HG03558 (cell line): ENCODE results near the gene IKBKG.
"Not testable (repeated sequence)": the region's sequence is repeated elsewhere in the genome, so short reads cannot be mapped to it uniquely, and the experiment has no call there.

Source experiments
- ATAC-seq: cut with Tn5 transposase; IDR thresholded peaks from one replicate; pipeline ENCODE4 v1.9.1; 2021; ENCODE audit warnings: moderate number of reproducible peaks; ENCODE audit not compliant: unreplicated experiment; ENCODE audit errors: extremely low read depth

The IKBKG gene

DNA sequence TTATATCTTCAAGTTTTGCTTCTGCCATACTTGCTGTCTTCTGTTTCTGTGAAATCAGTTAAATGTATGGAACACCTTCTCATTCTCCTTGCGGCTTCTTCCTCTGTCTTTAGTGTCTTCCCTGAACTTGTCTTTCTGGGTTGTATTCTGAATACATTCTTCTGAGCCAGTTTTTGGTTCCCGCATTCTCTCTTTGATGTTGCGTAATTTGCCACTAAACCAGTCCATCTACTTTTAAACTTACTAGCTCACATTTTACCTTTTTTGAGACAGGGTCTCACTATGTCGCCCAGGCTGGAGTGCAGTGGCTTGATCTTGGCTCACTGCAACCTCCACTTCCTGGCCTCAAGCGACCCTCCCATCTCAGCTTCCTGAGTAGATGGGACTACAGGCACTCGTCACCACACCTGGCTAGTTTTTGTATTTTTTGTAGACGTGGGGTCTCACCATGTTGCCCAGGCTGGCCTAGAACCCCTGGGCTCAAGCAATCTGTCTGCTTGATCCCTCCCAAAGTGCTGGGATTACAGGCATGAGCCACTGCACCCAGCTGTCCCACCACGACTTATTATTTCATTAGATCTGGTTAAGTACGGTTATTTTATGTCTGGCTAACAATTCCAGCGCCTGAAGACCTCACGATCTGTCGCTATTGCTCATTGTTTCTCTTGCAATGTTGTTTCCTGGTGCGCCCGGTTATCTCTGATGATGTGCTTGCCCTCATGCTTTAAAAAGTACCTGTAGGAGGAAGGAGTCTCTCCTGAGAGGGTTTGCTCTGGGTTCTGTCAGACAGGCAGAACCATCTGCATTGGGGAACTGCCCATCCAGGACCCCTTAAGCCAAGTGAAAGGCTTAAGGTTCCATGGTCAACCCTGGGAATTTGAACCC is 21.6 kb upstream of the IKBKG start:
- ATAC-seq: no peak

DNA sequence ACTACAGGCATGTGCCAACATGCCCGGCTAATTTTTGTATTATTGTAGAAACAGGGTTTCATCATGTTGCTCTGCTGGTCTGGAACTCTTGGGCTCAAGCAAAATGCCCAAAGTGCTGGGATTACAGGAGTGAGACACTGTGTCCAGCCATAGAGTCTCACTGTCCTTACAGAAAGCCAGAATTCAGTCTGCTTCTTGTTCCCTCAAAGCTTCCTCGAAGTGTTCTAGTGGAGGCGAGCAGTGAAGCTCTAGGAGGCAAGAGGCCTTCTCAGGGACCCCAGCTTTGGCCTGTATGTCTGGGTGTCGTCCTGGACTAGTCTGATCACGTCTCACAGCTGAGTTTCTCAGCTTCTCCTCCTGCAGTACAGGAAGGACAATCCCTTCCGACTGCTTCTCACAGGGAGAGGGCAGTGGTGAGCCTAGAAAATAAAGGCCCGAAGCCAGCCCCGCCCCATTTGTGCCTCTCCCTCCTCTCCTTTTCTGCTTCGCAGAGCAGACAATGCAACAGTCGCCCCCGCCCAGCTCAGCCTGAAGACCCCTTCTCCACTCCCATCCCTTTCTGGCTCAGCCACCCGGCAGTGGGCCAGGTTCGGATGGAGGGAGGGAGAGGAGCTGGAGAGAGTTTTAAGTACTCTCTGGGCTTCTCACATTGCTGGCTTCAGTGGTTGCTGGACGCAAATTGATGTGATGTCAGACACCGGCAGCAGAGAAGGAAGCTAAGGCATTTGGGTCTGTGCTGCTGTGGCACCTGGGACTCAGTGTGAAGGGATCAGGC is 20.3 kb upstream of the IKBKG start:
- no peak for ATAC-seq

DNA sequence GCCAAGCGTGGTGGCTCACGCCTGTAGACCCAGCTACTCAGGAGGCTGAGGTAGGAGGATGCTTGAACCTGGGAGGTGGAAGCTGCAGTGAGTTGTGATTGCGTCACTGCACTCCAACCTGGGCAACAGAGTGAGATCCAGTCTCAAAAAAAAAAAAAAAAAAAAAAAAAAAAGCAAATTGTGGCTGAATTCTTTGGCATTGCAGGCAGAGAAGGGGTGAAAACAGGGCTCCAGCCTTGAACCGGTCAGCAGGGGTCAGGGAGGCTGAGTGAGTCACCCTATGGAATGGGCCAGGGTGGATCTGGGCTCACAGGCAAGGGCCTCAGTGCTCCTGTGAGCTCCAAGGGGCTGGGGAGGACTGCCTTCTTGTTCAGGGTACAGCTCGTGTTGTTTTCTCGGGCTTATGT is 18.2 kb upstream of the IKBKG start:
- ATAC-seq: no peak

DNA sequence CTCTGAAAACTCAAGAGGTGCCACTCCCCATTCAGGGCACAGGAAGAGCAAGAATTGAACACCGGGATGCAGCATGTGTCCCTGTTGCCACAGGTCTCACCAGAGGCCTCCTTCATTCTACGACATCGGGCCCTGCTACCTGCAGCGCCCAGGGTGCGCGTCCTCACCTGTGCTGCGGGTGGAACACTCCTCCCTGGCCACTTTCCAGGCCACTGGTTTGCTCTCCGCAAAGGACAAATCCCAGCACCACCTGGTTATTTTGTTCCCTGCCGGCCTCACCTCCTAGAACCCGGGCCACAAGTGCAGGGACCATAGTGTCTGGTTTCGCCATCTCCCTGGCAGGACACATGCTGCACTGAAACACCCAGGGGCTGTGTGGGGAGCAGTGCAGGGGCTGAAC is 17.1 kb upstream of the IKBKG start:
- ATAC-seq: no peak

DNA sequence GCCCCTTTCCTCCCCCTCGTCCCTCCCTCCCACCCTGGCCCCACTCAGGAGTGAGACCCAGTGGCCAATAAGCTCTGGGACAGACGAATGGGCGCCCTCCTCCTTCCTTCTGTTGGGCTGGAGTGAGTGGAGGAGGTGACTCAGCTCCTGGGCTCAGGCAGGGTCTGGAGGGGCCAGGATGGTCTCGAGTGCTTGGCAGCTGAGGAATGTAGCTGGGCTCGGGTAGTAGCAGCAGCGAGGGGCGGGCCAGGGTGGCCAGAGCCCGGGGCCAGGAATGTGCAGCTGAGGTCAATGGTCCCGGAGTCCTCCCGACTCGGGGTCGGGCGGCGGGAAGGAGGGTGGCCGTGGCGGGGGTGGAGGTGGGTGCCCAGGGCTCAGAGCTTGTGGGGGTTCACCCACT is 15.8 kb upstream of the IKBKG start:
- no peak for ATAC-seq

DNA sequence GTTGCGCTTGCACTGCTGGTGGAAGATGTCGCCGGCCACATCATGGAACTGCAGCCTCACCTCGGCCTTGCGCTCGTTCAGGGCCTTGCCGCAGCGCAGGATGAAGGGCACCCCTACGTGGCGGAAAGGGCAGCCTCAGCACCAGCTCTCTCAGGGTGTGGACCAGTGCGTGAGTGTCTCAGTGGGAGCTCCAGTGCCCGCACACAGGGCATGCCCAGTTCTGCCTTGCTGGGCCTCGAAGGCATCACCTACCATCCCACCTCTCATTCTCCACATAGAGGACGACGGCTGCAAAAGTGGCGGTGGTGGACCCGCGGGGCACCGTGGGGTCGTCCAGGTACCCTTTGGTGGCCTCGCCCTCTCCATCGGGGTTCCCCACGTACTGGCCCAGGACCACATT is 14.7 kb upstream of the IKBKG start:
- no peak for ATAC-seq

DNA sequence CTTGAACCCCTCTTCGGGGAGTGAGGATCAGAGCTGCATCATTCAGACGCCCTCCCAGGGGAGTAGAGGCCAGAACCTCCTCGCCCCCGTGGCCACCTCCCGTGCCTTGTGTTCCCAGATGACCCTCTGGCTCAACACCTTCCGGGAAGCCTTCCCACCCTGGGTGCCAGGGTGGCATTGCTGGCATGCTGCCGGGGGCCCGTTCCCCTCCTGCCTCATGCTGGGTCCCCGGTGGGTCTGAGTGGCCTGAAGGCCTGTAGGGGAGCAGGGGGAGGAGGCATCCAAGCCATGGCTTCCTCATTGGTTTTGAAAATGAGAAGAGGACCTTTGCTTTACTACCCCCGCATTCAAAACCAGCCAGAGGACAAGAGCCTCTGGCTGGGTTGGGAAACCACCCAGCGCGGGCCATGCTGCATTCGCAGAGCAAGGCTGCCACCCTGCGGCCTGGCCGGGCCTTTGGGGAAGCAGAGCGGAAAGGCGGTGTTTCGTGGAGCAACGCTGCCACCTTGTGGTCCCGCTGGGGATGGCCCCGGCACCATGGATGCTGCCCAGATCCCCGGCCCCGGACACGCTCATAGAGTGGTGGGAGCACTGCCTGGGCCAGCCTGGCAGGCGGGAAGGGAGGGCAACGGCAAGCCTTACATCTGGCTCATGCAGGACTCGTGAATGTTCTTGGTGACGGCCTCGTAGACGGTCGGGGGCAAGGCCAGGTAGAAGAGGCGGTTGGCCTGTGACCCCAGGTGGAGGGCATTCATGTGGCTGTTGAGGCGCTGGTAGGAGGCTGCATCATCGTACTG is 12.7 kb upstream of the IKBKG start:
- peak; percentile 76 for ATAC-seq

DNA sequence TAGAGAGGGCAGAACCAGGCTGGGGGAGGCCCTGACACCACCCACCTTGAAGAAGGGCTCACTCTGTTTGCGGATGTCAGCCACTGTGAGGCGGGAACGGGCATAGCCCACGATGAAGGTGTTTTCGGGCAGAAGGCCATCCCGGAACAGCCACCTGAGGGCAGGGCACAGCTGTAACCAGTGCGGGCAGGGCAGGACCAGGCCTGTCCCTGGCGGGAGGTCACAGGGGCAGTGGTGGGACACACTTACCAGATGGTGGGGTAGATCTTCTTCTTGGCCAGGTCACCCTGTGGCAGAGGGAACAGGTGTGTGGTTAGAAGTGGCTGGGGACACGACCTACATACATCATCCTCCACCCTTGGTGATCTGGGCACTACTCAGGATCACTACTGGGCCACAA is 11.5 kb upstream of the IKBKG start:
- no peak for ATAC-seq

DNA sequence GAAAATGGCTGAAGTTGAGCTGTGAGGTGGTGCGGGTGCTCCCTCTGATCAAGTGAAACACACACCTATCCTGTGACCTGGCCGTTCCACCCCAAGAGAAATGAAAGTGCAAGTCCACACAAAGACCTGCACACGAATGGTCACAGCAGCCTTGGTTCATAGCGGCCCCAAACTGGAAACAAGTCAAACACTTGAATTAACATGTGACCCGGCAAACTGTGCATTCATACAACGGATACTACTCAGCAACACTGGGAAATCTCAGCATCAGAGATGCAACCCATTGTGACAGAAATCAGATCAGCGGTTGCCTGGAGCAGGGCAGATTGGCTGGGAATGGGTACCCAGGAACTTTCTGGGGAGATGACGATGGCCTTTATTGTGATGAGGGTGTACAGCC is 8.3 kb upstream of the IKBKG start:
- ATAC-seq: no peak

DNA sequence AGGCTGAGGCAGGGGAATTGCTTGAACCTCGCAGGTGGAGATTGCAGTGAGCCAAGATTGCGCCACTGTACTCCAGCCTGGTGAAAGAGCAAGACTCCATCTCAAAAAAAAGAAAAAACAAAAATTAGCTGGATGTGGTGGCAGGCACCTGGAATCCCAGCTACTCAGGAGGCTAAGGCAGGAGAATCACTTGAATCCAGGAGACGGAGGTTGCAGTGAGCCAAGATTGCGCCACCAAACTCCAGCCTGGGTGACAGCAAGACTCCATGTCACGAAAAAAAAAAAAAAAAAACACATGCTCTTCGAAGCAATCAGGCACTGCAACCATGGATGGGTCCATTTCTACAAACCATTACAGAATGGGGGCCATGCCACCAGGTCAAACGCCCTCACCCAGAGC is 7.1 kb upstream of the IKBKG start:
- not testable (repeated sequence) for ATAC-seq

DNA sequence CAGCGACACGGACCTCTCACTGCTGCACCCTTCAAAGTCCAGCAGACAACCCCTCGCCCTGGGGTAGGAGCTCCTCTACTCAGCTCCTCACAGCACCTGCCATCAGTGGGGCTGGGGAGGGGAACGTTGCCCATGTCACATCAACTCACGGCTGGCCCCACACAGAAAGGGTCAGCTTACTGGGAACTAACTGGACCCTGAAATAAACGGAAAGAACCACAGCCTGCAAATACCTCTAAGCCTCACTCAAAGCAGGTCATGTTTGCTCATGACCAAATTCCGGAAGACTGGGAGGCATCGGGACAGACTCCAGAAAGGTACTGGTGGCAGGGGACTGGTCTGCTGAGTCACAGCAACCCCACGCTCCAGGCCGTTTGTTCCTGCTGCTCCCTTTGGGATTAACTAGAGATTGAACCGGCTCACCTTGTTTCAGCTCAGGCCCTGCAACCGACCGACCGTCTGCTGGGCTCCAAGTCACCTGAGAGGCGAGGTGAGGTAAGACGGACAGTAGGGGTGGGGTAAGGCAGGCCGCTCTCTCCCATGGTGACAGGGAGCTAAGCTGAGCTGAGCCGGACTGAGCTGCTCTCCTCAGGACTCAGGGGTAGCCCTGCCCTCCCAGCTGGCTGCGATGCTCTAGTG is 6.4 kb upstream of the IKBKG start:
- ATAC-seq: no peak

DNA sequence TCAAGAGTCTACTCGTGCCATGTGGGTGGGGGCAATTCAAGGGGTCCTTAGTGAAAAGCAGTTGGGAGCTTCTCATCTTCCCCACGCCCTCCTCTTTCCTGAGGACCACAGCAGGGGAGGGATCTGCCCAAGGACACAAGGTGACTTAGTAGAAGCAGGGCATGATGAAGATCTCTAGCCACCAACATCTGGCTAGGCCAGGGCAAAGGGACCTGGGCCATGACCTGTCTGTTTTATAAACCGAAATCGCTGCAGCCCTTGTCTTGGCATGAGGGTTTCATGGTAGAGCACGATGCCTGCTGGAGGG is 5.9 kb upstream of the IKBKG start:
- ATAC-seq: no peak

DNA sequence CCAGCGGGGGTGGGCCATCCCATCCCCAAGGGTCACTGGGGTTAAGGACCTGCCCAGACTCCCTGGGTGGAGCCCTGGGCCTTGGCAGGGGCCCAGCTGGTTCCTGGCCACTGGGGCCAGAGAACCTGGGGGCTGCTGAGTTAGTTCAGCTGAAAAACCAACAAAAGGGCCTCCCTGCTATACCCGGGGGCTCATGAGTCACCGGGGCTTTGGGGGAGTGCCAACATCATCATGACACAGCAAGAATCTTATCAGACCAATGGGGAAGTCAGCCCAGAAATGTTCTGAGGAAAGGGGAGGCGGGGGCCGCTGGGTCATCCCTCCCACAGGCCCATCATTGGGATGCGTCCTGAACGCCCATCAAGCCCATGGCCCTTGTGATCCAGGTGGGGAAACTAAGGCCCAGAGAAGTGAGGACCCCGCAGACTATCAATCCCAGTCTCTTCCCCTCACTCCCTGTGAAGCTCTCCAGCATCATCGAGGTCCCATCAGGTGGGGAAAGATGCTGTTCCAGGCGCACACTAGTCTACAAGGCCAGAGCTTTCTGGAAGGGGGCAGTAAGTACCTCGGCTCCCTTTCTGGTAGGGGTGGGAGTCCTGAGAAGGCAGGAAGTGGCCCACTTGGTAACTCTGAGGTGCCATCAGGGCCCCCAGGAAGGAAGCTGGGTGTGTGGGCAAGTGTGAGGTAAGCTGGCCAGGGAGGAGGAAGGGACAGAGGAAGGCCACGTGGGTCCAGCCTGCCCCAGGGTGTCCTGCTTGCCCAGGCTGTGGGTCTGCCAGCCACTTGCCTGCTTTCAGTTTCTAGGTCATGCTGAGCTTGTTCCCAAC is 5.3 kb upstream of the IKBKG start:
- ATAC-seq: no peak

DNA sequence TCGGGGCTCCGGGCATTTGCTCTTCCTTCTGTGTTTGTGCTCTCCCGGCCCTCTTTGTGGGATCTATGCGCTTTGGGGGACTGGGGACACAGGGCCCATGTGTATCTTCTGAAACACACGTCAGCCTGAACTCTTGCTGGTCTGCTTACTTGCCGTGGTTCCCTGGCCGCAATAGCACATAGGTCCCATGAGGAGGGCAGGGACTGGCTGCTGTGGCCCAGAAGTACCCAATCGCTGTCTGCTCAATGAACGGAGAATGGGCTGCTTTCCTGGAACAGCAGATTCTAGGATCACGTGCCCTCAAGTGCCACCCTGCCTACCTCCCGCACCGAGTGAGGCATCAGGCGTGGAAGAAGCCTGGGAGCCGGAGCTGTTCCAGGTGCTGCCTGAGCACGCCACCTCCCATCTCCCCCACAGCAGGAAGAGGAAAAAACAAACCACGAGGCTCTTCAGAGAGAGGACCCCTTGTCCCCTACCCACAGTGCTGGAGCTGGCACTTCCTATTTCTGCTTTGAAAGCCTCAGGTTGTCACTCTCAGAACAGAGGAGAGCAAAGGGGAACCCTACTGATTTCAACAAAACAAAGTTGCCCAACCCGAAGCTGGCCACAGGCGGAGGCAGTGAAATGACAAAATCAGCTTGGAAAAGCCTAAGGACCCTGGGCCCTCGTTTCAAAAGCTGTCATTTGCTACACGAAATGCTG is 4.5 kb upstream of the IKBKG start:
- no peak for ATAC-seq

DNA sequence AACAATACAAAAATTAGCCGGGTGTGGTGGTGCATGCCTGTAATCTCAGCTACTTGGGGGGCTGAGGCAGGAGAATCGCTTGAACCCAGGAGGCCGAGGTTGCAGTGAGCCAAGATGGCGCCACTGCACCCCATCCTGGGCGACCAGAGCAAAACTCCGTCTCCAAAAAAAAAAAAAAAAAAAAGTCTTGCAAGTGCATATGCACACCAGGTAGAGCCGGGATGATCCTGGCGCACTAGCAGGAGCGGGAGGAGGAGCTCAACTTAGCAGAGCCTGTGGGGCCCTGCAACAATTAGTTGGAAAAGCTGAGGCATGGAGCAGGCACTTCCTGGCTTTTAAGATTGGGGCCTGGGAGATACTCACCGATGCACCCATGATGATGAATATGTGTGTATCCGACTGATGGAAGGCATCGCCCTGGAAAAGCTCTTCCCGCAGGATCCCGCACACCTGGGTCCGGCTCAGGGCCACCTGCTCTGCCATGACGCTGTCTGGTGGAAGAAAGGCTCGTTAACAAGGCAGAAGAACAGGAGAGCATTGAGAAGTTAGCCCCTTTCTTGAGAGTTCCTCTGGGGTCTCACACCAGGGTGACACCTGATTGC is 1.6 kb upstream of the IKBKG start:
- no peak for ATAC-seq

DNA sequence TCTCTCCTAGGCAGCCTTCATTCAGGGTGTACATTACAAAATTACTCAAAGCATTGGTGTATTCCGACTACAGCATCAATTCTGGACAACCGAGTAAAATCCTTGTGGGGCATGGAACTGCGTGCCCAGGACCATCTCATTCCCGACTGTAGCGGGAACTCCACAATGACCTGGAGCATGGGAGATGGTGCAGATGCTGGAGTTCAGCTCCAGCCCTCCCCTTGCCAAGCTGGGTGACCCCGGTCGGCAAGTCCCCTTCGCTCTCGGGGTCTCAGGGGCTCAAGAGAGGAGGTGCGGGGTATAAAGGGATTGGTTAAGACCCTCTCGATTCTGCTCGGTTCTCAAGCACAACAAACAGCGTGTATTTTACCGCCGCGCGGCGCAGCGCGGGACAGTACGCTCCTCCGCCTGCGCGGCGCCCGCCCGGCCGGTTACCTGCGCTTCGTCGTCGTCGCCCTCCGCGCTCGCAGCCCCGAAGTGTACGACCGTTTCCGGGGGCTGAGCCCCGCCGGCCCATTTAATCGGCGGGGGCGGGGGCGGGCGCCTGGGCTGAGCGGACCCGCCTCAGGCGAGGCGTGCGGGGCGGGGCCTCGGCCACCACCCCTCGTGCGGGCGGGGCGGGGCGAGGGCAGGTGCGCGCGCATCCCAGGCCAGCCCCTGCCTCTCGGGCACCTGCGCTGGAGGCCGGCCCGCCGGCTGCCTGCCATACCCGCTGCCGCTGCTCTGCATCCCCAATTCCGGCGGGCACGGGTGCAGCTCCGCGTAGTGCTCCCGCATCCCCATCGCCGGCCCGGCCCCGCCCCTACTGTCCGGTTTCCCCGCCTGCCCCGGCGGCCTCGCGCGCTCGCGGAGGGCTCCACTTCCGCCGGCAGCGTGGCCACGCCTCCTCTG is 821 bp upstream of the IKBKG start, which contains the start of gene G6PD:
TSS of gene G6PD (minus strand) at position 493 of the 891 bp plus-strand sequence. CDS start 691 bp downstream, outside the sequence.
- ATAC-seq: peak; percentile 19

DNA sequence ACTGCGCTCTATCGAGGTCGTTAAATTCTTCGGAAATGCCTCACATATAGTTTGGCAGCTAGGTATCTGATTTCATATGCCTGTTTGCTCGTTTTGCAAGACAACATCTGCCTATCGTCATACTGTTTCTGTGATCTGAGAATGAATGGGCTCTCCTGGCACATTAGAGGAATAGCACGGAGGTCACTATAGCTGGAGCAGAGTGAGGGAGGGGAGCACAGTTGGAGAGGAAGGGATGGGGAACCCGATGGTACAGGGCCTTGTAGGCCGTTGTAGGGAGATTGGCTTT is 552 bp downstream of the IKBKG start:
- ATAC-seq: no peak

DNA sequence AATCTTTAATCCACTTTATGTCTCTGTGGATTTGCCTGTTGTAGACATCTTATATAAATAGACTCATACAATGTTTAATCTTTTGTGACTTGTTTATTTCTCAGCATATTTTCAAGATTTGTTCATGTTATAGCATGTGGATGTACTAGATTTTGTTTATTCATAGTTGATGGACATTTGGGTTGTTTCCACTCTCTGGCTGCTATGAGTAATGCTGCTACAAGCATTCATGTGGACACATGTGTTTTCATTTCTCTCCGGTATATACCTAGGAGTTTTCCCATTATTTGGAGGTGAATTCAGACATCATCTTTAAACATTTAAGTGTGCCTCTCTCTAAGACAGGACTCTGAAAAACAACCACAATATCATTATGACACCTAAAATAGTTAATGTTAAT is 2.3 kb downstream of the IKBKG start:
- no peak for ATAC-seq
